ENCODE results near the gene MMEL1. TPM values are rescaled to one million over a fixed set of nuclear protein-coding genes. Genes with fewer than 3 reads are reported as not detected.

Gene MMEL1
- total and polyA plus RNA-seq, 2 donors (not counting 3 experiments of a cell fraction or from before 2014, with no cell fraction given) = 1.1 to 1.2 TPM

DNA sequence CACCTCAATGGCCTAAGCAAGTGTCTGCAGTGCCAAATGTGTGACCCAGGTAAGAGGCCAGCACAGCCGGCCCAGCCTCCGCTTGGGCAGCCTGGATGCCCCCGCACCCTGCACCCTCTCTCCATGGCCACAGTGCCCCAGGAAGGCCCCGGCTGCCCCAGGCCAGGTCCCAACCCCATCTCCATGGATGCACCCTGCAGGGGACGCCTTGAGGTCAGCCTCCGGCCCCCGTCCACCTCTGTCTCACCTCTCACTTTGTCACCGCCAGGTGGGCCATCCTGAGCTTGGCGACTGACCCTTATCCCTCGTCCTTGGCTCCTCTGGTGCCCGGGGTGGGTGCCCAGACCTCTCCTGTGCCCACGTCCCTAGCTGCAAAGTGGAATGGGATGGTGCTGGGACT lies 74.4 kb downstream of the MMEL1 start:
- H3K4me2 ChIP-seq (ENCODE audit: insufficient read depth, low read length) = no peak overlapping the region
- TF ChIP-seq EZH2 (IDR thresholded peaks at IDR 0.05; ENCODE audit: borderline replicate concordance, low read depth, low read length, severe bottlenecking) (no peak), JUN (IDR thresholded peaks at IDR 0.05; ENCODE audit: borderline replicate concordance, insufficient read depth, insufficient read length, low read depth) (no peak)
- TF ChIP-seq, protein P1, sequence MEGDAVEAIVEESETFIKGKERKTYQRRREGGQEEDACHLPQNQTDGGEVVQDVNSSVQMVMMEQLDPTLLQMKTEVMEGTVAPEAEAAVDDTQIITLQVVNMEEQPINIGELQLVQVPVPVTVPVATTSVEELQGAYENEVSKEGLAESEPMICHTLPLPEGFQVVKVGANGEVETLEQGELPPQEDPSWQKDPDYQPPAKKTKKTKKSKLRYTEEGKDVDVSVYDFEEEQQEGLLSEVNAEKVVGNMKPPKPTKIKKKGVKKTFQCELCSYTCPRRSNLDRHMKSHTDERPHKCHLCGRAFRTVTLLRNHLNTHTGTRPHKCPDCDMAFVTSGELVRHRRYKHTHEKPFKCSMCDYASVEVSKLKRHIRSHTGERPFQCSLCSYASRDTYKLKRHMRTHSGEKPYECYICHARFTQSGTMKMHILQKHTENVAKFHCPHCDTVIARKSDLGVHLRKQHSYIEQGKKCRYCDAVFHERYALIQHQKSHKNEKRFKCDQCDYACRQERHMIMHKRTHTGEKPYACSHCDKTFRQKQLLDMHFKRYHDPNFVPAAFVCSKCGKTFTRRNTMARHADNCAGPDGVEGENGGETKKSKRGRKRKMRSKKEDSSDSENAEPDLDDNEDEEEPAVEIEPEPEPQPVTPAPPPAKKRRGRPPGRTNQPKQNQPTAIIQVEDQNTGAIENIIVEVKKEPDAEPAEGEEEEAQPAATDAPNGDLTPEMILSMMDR (IDR thresholded peaks at IDR 0.05; ENCODE audit: extremely low read depth in 1 of 2, insufficient read depth in 1 of 2, low read depth in 1 of 2, low read length in 2 of 2) = no peak
- H3K4me3 ChIP-seq (replicated peaks in 1 of 3; ENCODE audit: insufficient read depth in 1 of 3, low read depth in 1 of 3, low read length in 3 of 3) = no peak overlapping the region
- no peak overlapping the region for H3K27ac ChIP-seq (ENCODE audit: insufficient read depth, low read depth, low read length)
- no peaks in the 10 kb centered on the region for H3K27me3 ChIP-seq (ENCODE audit: control insufficient read depth in 2 of 2, insufficient read depth in 2 of 2, low read length in 2 of 2)
- CTCF ChIA-PET = interaction anchor here (1.6 kb wide), 1 partner anchor 19 kb away, joined by 3 read pairs; no protein-coding TSS in a partner anchor
- dilution Hi-C loops (cut with MboI; ENCODE audit: extremely low pct_ligation_motif_present, low sequenced_read_pairs) (no loop called here), intact Hi-C loops (cut with micrococcal nuclease) (no loop called here)
- BruUV-seq (replicated peaks) = no TSS peak
- no peaks in the 10 kb centered on the region for H3K79me2 ChIP-seq (ENCODE audit: control insufficient read depth, insufficient read depth, low read length)
- peaks cover 23% of the 10 kb centered on the region for H3K4me1 ChIP-seq (ENCODE audit: control insufficient read depth, extremely low read depth, insufficient read depth, low read length)
- no peaks in the 10 kb centered on the region for H4K20me1 ChIP-seq (replicated peaks; ENCODE audit: control insufficient read depth, extremely low read depth, insufficient read depth, low read length)
- H3K9me1 ChIP-seq (replicated peaks; ENCODE audit: control insufficient read depth, extremely low read depth, insufficient read depth, low read length) = no peaks in the 10 kb centered on the region
- H3K36me3 ChIP-seq (ENCODE audit: control insufficient read depth in 2 of 2, extremely low read depth in 1 of 2, insufficient read depth in 2 of 2, low read length in 2 of 2) = peaks cover 0 to 9% of the 10 kb centered on the region in 2 experiments
- no peak for DNase-seq (ENCODE audit: low read depth, low spot score)
- H2AFZ ChIP-seq (ENCODE audit: low read depth, low read length) = no peak overlapping the region
- no peaks in the 10 kb centered on the region for H3K9me3 ChIP-seq (replicated peaks; ENCODE audit: control insufficient read depth, insufficient read depth, low read length)
- no peak overlapping the region for H3K9ac ChIP-seq (replicated peaks; ENCODE audit: extremely low read depth, insufficient read depth, low read length)
- no peak for FAIRE-seq
- POLR2A ChIA-PET = no interaction called here

DNA sequence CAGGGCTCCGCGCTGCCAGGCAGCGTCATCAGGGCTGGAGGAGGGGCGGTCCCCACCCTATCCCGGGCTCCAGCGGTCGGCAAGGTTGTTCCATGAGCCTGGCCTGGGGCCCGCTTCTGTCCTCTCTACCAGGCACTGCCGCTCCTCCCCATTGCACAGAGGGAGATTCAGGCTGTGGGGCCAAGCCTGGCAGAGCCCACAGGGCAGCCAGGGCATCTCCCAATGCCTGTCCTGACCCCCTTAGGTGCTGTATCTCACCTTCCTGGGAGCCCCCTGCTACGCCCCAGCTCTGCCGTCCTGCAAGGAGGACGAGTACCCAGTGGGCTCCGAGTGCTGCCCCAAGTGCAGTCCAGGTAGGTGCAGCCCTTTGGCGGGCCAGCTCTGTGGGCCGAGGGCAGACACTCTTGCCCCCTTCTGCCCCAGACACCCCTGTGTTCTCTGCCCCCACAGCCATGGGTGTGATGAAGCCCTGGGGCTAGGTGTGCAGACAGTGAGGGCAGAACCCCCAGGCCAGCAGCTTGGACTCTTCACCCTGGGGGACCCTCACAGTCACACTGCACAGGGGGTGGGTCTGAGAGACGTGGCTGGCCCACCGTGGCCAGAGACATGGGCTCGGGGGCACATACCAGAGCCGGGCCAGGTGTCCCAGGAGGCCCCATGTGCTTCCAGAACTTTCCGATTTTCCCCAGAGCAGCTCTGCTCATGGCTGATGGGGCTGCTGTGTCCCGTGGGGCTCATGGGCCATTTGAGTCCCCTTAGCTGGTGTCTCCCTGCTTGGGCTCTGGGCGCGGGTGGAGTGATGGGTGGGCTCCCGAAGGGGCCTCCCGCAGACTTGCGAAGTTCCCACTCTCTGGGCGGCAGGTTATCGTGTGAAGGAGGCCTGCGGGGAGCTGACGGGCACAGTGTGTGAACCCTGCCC lies 75.1 kb downstream of the MMEL1 start:
- H3K4me2 ChIP-seq (ENCODE audit: insufficient read depth, low read length) = no peak overlapping the region
- FAIRE-seq = no peak
- no peak overlapping the region for H3K9ac ChIP-seq (replicated peaks; ENCODE audit: extremely low read depth, insufficient read depth, low read length)
- no TSS peak for BruUV-seq (replicated peaks)
- no peaks in the 10 kb centered on the region for H3K9me1 ChIP-seq (replicated peaks; ENCODE audit: control insufficient read depth, extremely low read depth, insufficient read depth, low read length)
- H3K4me1 ChIP-seq (ENCODE audit: control insufficient read depth, extremely low read depth, insufficient read depth, low read length) = peaks cover 23% of the 10 kb centered on the region
- no peaks in the 10 kb centered on the region for H3K9me3 ChIP-seq (replicated peaks; ENCODE audit: control insufficient read depth, insufficient read depth, low read length)
- ChIA-PET CTCF (interaction anchor here (1.6 kb wide), 1 partner anchor 20 kb away, joined by 3 read pairs; no protein-coding TSS in a partner anchor), POLR2A (no interaction called here)
- intact Hi-C loops (cut with micrococcal nuclease) (no loop called here), dilution Hi-C loops (cut with MboI; ENCODE audit: extremely low pct_ligation_motif_present, low sequenced_read_pairs) (no loop called here)
- H3K79me2 ChIP-seq (ENCODE audit: control insufficient read depth, insufficient read depth, low read length) = no peaks in the 10 kb centered on the region
- H2AFZ ChIP-seq (ENCODE audit: low read depth, low read length) = no peak overlapping the region
- no peak overlapping the region for H3K27ac ChIP-seq (ENCODE audit: insufficient read depth, low read depth, low read length)
- H4K20me1 ChIP-seq (replicated peaks; ENCODE audit: control insufficient read depth, extremely low read depth, insufficient read depth, low read length) = no peaks in the 10 kb centered on the region
- DNase-seq (ENCODE audit: low read depth, low spot score) = no peak
- H3K4me3 ChIP-seq (replicated peaks in 1 of 3; ENCODE audit: insufficient read depth in 1 of 3, low read depth in 1 of 3, low read length in 3 of 3) = no peak overlapping the region
- TF ChIP-seq POLR2AphosphoS5 (IDR thresholded peaks at IDR 0.05; ENCODE audit: insufficient read depth, low read depth, low read length) (no peak), POLR2A (IDR thresholded peaks at IDR 0.05; ENCODE audit: low read depth, low read length) (no peak), FOS (IDR thresholded peaks at IDR 0.05; ENCODE audit: borderline replicate concordance, insufficient read depth, low read length) (no peak), GATA2 (IDR thresholded peaks at IDR 0.05; ENCODE audit: insufficient read depth, insufficient read length, low read depth, low read length) (no peak), EZH2 (IDR thresholded peaks at IDR 0.05; ENCODE audit: borderline replicate concordance, low read depth, low read length, severe bottlenecking) (no peak)
- H3K27me3 ChIP-seq (ENCODE audit: control insufficient read depth in 2 of 2, insufficient read depth in 2 of 2, low read length in 2 of 2) = no peaks in the 10 kb centered on the region
- peaks cover 0 to 9% of the 10 kb centered on the region in 2 experiments for H3K36me3 ChIP-seq (ENCODE audit: control insufficient read depth in 2 of 2, extremely low read depth in 1 of 2, insufficient read depth in 2 of 2, low read length in 2 of 2)

Measured in endothelial cell of umbilical vein (primary cell).